NB4 (cell line): ENCODE measurements around the gene STON2.

Experiments
- POLR2A ChIP-seq: IDR thresholded peaks from 2 replicates; pipeline ENCODE4 v1.6.1; 2011; ENCODE audit warnings: mild to moderate bottlenecking; ENCODE audit not compliant: insufficient read length; ENCODE audit errors: extremely low read depth
- TF ChIP-seq, protein P1 (sequence below): IDR thresholded peaks from one replicate; pipeline ENCODE4 v1.5.1; 2012; ENCODE audit warnings: low read depth, low read length
- TF ChIP-seq, protein P2 (sequence below): IDR thresholded peaks from 2 replicates; pipeline ENCODE4 v1.6.1; 2011; ENCODE audit warnings: low read depth, low read length

DNA sequence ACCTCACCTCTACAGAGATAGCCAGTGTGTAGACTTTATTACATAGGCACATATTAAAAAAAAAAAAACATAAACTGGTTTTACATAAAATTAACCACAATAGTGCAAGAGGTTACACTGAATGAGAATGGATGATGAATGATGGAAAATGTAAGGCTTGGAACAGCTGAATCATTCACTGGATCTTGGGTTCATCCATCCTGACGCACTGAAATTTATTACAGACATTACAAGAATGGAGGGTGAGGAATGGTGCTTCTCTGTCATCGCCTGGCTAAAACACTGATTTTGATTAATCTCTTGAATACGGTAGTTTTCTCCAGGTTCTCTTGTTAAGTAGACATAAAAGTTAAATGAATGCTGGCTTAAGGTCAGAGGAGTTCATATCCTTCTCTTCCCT, 139.4 kb downstream of the STON2 start:
- TF ChIP-seq, protein P1, sequence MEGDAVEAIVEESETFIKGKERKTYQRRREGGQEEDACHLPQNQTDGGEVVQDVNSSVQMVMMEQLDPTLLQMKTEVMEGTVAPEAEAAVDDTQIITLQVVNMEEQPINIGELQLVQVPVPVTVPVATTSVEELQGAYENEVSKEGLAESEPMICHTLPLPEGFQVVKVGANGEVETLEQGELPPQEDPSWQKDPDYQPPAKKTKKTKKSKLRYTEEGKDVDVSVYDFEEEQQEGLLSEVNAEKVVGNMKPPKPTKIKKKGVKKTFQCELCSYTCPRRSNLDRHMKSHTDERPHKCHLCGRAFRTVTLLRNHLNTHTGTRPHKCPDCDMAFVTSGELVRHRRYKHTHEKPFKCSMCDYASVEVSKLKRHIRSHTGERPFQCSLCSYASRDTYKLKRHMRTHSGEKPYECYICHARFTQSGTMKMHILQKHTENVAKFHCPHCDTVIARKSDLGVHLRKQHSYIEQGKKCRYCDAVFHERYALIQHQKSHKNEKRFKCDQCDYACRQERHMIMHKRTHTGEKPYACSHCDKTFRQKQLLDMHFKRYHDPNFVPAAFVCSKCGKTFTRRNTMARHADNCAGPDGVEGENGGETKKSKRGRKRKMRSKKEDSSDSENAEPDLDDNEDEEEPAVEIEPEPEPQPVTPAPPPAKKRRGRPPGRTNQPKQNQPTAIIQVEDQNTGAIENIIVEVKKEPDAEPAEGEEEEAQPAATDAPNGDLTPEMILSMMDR, result no peak
- TF ChIP-seq, protein P2, sequence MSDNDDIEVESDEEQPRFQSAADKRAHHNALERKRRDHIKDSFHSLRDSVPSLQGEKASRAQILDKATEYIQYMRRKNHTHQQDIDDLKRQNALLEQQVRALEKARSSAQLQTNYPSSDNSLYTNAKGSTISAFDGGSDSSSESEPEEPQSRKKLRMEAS, result no peak
- TF ChIP-seq POLR2A, result no peak
